Activated effector memory CD4-positive, alpha-beta T cell treated with anti-CD3 and anti-CD28 coated beads, Interleukin-2, amount 50 U/mL, for 16 hours (primary cell): ENCODE data around the gene FGF12.

Experiments used
- DNase-seq: peaks from one replicate; pipeline ENCODE4 v3.0.0-alpha.2; 2020

FGF12 gene

GRCh38 chr3:192487033-192487432 lies 240.3 kb downstream of the FGF12 start:
- DNase-seq, result no peak

DNA sequence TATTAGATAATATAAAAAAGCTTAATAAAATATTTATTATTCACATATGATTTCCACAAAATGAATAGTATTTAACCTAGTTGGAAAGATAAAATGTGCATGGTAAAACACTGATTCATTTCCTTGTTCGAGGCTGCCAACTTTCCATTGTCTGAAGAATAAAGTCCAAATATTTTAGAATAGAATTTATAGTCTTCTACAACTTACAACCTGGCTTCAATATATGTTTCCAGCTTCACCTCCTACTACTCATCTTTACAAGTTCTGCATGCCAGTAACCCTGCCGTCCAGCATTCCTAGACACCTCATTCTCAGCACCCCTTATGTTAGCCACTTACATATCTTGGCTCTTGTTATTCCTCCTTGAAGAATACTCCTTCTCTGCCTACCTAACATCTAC lies 244.5 kb downstream of the FGF12 start:
- DNase-seq, result no peak

- no peak for DNase-seq
Measured at GRCh38 chr3:192482391-192482790, 244.9 kb downstream of the FGF12 start.

- DNase-seq, result no peak
Measured at GRCh38 chr3:192481638-192482037, 245.7 kb downstream of the FGF12 start.

DNA sequence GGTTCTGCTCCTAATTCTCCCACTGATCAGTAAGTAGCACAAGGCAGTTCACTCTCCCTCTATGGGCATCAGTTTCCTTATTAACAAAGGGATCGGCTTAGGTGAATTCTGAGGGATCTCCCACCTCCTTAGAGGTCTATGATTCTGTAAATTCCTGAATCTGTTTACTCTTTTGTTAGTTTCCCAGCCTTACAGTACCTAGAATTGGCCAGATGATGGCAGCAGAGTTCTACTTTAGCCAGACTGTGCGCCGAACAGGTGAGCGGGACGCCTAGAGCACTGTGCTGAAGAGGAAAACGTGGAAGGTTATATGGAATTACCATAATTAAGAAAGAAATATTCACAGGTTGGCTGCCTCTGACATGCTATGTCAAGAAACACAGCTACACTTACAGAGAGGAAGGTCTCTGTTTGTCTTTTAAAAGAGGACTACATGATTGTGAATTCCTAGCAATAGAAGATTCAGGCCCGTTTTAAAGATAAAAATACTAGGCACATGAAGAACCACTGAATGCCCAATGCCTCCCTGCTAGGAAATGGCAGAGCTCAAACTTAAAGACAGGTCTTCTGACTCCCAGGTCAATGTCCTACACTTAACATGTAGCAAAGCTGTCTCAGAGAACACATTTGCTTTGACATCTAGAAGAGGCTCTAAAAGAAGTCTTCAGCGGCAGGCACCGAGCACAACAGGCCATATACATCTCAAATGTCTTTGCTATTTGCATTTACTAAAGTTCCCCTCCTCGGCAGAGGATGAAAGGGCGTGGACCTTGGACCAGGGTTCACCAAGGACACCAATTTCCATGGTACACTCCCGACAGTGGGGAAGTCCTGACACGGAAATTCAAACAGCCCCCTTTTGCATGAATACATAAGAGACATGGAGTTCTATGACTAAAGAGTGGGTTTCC lies 259.9 kb downstream of the FGF12 start:
- peak; percentile 75 for DNase-seq

GRCh38 chr3:192449036-192449435 lies 278.3 kb downstream of the FGF12 start:
- no peak for DNase-seq

DNA sequence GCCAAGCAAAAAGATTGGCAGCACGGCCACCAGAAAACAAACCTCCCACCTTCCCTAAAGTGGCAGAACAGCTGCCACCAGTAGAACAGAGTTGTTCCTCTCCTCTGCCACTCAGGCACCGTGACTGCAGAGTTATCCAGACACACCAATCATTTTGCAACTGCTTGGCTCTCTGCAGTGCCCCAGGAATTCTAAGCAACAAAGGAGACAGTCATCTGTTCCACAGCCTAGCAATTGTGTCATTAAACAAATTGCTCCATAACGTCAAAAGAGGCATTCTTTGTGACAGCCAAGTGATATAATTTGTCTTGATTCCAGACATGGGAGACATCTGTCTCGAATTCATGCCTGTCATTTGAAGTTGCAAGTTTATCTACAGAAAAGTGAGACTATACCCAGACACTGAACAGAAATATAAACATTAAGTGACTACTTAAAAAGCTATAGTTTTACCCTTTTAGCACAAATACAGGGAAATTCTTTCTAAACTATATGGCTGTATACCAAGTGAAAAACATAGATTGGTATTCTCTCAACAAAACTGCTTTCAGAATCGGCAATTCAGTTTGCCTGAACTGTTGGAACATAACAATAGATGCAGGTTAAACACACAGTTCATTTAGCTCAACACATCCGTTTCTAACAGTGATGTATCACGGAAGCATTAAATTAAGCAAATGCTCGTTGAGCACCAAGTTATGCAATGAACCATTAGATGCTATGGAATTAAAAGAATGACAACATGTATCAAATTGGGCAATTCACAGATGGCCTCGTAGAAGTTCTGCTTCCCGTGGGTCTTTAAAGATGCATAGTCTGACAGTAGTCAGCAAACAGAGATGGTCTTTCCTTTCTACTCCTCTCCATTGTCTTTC lies 281.3 kb downstream of the FGF12 start:
- no peak for DNase-seq

GRCh38 chr3:192444791-192445106 lies 282.6 kb downstream of the FGF12 start:
- no peak for DNase-seq

DNA sequence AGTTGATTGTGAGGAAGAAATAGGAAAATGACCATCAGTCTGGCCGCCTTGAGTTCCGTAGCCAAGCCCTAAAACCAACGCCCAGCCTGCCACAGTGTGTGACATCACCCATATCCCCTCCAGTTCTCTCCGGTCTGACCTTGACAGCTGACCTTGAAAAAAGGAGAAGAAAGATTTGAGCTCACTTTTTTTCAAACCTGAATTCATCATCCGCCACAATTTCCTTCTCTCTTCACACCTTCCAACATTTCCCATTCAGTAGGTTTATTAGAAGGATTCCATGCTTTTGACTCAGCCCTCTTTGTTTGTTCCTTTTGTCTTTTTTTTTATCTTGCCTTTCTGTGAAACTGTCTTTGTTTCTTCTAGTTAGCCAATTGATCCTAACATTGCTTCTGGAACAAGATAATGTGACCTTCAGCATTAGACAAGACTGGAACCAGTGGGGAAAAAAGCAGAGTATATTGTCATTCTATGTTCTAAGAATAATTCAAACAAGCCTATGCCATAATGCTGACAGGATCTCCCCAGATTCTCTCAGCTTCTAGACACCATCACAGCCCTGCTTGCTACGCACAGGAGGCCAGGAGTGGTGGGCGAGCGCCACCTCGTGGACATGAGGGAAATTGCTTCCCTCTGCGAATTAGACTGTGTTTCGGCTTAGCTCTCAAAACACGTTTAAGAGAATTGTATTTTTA lies 283.1 kb downstream of the FGF12 start:
- DNase-seq, result peak; percentile 81

DNA sequence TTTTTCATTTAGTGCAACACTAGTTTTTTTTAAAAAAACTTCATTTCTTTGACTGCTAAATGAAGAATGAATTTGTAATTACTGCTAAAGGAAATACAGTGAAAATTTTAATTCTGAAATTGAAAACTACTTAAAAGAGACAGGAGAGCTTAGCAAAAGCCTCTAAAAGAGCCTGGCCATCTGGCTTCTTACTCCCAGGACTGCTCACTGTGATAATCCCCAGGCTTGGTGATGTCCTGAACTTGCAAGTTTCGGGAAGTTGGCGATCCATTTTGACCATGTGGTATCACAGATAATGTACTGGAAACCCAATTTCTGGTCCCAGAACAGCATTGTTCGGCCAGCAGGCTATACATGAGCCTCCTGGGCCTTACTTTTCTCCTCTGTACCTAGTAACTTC lies 292.1 kb downstream of the FGF12 start:
- DNase-seq, result no peak

DNA sequence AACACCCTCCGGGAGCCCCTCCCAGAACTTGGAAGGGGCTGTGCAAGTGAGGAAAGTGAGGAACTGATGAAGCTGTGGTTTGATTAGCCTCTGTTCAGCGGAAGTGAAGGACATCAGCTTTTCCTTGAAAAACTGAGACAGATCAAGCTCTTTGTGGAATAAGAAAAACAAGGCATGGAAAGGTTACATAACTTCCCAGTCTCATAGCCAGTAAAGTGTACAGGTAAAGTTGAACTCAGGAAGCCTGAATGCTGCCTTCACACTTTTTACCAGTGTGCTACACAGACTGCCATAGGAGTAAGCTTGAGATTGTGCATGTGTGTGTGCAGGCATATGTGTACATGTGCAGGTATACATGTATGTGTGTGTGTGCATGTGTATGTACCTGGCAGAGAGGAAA lies 293.2 kb downstream of the FGF12 start:
- no peak for DNase-seq

GRCh38 chr3:192433704-192434103 lies 293.6 kb downstream of the FGF12 start:
- no peak for DNase-seq

DNA sequence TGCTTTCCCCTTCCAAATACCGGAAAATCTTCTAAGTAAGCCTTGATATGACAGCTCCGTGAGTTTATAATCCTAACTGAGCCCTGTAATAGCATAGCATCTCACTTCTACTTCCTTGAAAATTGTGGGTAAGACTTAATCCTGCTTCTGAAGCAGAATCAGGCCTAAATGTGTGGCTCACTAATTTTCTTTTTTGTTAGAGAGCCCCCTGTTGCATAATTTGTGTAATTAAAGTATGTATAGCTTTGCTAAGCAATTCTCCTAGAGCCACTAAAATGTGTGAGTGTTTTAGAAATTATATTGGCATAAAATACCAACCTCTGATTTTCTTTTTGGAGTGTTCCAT lies 304.4 kb downstream of the FGF12 start:
- no peak for DNase-seq

DNA sequence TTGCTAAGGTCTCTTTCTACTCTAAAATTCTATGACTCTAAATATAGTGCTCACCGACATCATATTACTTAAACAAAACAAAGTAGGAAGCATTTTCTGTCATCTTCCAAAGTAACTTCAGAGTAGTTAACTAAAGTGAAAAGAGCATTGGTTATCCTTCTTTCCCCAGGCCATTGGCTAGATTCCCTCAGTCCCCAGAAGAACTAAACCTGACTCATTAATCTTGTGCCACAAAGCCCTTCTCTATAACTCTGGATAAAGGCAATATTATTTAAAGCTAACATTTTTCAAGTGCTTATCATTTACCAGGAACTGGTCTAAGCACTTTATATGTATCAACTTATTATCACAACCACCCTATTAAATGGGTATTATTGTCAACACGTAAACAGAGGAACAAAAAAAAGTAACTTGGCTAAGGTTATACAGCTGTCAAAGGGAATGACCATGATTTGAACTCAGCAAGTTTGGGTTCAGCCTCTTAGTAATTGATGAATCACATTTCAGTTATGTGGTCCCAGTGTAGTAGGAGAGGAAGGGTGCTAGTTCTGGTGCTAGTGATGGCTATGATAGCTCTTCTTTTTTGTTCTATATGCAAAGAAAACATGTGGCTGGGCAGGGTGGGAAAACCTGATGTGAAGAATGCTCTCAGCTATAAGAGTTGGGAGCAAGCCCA lies 304.9 kb downstream of the FGF12 start:
- no peak for DNase-seq

DNA sequence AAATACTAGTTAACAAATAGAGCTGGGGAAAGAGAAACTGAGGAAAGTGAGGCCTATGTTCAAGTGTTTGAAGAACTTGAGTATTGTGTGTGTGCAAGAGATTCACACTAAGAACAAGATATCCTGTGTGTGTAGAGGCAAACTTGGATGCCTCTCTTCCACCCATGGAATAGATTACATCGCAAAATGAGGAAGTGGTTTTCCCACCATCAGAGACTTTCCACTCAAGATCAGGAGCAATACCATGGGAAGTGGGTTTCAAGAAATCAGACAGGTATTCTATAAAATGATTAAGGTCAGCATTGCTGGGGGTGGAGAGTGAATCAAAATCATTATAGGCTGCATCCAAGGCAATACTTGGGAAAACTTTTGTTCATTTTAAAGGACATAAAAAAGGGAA lies 308.0 kb downstream of the FGF12 start:
- no peak for DNase-seq

DNA sequence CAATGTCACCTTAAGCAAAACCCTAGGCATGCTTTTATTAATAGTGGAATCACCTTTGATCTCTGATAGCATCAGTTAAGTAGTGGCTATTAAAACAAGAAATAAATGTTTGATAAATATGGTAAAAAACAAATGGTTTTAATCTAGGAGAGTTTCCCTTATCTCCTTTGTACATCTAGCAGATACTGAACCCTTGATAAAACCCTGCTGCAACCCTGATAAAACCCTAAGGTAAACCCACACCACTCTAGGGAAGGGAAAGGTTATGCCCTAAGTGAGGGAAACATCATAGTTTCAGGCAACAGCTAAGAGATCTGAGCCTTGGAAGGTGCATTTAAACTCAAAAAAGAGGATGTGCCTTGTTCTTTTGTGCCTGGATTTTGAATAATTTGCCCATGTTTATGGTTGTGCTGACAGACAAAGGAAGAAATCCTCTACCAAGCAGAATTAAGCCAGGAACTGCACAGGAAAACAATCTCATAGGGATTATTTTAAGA lies 309.7 kb downstream of the FGF12 start:
- DNase-seq, result no peak

GRCh38 chr3:192417017-192417416 lies 310.3 kb downstream of the FGF12 start:
- DNase-seq, result no peak

GRCh38 chr3:192413461-192413860 lies 313.9 kb downstream of the FGF12 start:
- no peak for DNase-seq

DNA sequence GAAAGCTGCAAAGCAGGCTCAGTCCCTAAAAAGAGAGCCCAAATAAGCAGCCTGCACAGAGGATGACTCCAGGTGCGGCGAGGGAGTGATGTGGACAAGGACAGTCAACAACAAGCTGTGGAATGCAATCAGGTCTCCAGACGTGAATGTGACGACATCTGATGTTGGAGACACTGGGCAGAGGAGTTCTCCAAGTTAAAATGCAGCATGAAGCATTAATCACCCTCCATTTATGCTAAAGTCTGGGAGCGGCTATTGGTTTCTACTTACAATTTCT lies 316.7 kb downstream of the FGF12 start:
- DNase-seq, result no peak

GRCh38 chr3:192409838-192410683 lies 317.3 kb downstream of the FGF12 start:
- DNase-seq, result no peak

DNA sequence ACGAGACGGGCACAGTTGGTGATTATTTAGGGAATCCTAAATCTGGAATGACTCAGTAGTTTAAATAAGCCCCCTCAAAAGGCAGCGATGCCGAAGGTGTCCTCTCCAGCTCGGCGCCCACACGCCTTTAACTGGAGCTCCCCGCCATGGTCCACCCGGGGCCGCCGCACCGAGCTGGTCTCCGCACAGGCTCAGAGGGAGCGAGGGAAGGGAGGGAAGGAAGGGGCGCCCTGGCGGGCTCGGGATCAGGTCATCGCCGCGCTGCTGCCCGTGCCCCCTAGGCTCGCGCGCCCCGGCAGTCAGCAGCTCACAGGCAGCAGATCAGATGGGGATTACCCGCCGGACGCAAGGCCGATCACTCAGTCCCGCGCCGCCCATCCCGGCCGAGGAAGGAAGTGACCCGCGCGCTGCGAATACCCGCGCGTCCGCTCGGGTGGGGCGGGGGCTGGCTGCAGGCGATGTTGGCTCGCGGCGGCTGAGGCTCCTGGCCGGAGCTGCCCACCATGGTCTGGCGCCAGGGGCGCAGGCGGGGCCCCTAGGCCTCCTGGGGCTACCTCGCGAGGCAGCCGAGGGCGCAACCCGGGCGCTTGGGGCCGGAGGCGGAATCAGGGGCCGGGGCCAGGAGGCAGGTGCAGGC lies 318.0 kb downstream of the FGF12 start:
- DNase-seq, result no peak
